NCI-H345 treated with DMSO at 0.1 percent for 48 hours (cell line): Measurements from ENCODE around the gene MAD1L1.

Experiments
- DNase-seq: peaks from one replicate; lab custom pipeline; 2025; ENCODE audit not compliant: unreplicated experiment; lab: John Stamatoyannopoulos, UW

Gene MAD1L1

DNA sequence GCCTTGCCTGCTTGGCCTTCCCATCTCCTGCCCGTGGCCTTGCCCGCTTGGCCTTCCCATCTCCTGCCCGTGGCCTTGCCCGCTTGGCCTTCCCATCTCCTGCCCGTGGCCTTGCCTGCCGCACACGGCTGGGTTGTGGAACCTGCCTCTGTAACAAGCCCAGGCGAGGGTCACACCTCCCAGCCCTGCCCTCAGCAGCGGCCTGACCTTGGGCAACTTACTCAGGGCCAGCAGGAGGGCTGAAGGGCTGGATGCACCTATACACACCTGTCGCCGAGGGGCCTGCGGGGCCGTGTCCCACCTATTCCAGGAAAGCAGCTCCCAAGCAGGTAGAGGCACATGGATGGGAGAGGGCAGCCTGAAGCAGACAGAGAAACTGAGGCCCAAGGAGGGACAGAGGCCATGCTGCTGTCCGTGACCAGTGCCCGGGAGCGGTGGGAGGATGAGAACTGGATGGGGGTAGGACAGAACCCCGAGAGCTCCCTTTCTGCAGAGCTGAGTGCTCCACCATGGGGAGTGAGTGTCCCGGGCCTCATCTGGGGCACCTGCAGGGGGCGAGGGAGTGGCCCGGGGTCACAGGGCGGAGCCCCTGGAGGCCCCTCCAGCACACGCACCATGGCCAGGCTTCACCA lies 285.0 kb downstream of the MAD1L1 start:
- no peak for DNase-seq

- no peak for DNase-seq
These were observed 285.8 kb downstream of the MAD1L1 start for GRCh38 chr7:1946773-1947450.

GRCh38 chr7:1946025-1946772 lies 286.5 kb downstream of the MAD1L1 start:
- DNase-seq, result no peak

GRCh38 chr7:1945558-1945957 lies 287.2 kb downstream of the MAD1L1 start:
- no peak for DNase-seq

DNA sequence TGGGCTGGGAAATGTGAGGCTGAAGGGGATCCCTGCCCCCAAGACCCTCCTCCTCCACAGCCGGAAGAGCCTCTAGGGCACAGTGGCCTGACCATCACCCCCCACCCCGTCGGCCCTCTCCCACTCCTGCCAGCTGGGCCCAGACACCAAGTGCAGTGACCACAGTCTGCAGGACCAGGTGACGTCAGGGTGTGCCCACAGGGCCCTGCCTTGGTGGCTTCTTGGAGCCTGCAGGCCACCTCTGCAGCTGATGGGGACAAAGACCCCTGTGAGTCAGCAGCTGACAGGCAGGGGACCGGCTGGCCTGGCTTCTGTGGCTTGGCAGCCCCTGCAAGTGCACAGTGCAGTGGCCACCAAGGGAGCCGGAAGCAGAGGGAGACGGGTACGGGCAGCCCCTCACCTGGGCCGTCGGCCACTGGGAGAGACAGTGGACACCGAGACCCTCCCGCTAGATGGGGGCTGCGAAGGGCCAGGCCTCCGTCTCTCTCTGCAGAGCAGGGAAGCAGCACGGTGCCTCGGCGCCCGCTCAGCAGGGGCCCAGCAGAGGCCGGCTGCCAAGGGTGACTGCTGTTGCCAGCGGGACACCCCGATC lies 288.0 kb downstream of the MAD1L1 start:
- DNase-seq, result no peak

DNA sequence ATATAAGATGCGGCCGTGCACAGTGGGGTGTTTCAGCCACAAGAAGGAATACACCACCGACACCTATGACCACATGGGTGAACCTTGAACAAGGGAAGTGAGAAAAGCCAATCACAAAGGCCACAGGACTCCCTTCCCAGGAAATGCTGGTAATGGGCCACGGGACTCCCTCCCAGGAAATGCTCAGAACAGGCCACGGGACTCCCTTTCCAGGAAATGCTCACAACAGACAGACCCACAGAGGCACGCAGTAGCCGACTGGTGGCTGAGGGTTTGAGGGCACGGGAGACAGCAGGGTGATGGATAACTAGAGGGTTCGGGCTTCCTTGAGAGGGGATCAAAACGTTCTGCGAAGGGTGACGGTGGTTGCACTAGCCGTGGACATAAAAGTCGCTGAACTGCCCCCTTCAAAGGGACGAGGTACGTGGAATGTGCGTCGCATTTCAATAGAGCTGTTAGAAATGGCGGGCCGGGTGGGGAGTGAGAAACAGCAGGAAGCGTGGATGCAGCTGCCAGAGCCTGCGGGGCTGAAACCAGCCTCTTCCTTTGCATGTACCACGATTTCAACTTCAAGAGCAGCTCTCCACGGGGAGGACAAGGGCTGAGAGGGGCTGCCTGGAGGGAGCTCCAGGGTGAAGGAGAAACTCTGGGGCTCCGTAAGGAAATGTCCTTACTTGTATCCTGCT lies 288.7 kb downstream of the MAD1L1 start:
- DNase-seq, result peak; percentile 22

DNA sequence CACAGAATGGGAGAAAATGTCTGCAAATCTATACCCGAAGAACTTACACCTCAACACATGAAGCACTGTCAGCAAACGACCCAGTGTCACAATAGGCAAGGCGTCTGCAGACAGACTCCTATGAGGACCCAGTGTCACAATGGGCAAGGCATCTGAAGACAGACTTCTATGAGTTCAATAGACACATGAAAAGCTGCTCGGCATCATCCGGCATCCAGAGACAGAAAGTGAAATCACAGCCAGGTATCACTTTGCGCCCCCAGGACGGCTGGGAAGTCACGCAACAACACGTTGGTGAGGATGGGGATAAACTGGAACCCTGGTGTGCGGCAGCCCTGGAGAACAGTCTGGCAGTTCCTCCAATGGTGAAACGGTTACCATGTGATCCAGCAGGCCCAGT lies 289.4 kb downstream of the MAD1L1 start:
- no peak for DNase-seq

GRCh38 chr7:1942941-1943289 lies 289.8 kb downstream of the MAD1L1 start:
- no peak for DNase-seq

GRCh38 chr7:1942243-1942940 lies 290.4 kb downstream of the MAD1L1 start:
- DNase-seq, result no peak

DNA sequence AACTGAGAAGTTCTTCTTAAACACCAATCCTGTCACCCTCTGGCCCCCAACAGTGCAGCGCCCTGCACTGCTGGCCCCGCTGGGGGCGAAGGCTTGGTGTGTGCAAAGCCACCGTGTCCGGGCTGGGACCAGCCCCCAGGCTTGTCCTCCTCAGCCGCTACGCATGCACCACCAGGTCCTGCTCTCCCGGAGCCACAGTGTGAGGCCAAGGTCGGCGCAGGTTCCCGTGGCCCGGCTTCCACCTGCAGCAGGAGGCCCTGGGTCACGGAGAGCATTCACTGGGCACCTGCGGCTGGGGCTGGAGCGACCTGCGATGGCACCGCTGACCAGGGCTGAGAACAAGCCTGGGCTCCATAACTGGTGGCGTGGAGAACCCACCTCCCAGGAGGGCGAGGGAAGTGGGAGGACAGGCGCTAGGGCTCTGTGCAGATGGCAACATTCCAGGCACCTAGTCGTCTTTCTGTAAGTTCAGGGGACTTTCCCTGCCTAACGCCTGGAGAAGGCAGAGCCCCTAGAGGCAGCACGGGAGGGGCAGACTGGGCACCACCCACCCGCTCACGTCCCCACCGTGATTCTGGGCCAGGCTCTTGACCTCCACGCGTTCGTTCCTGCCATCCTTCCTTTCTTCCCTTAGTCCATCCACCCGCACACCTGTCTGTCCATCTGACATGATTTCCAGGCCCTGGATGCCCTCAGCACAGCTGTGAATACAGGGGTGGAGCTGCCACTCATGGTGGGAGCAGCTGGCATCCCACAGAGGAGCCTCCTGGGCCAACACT lies 291.1 kb downstream of the MAD1L1 start:
- DNase-seq, result no peak

GRCh38 chr7:1940863-1941262 lies 291.9 kb downstream of the MAD1L1 start:
- DNase-seq, result no peak

- DNase-seq, result no peak
These were observed 292.4 kb downstream of the MAD1L1 start for GRCh38 chr7:1940402-1940786.

DNA sequence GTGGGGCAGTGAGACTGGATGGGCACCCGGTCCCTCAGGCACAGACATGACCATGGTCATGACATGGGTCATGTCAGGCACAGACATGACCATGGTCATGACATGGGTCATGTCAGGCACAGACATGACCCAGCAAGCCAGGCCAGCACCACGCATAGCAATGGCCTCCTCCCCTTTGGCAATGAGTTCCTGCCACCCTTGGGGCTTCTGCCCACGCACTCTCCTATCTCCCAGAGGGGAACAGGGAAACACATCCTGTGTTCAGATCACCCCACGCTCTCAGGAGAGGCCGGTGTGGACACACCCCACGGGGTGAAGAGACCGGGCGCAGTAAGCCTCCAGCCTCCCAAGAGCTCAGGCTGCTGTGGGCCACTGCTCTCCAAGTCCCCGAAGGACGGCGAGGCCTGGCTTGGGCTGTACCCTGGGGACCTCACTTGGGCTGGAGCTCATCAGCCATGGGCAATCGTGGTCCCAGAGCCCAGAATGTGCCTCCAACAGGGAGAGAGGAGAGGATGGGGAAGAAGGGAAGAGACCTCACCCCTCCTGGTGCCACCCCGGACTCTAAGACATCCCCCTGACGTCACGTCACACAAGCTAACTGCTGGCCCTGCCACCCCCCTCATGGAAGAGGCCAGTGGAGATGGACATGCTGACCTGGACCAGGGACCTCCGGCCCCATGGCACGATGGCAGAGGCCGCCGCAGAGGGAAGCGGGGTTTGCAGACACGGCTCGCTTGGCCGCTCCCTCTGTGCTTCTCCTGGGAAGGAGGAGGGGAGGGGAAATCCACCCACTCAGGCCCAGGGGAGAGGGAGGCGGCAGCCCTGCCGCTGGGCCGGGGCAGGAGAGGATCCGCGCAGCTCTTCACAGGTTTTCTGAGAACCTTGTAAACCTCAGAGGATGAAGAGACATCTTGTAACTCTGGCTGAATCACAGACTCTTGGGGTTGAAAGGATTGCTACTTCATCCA lies 293.0 kb downstream of the MAD1L1 start:
- no peak for DNase-seq

- no peak for DNase-seq
These were observed 293.8 kb downstream of the MAD1L1 start for GRCh38 chr7:1938788-1939433.

GRCh38 chr7:1937252-1937605 lies 295.5 kb downstream of the MAD1L1 start:
- no peak for DNase-seq

DNA sequence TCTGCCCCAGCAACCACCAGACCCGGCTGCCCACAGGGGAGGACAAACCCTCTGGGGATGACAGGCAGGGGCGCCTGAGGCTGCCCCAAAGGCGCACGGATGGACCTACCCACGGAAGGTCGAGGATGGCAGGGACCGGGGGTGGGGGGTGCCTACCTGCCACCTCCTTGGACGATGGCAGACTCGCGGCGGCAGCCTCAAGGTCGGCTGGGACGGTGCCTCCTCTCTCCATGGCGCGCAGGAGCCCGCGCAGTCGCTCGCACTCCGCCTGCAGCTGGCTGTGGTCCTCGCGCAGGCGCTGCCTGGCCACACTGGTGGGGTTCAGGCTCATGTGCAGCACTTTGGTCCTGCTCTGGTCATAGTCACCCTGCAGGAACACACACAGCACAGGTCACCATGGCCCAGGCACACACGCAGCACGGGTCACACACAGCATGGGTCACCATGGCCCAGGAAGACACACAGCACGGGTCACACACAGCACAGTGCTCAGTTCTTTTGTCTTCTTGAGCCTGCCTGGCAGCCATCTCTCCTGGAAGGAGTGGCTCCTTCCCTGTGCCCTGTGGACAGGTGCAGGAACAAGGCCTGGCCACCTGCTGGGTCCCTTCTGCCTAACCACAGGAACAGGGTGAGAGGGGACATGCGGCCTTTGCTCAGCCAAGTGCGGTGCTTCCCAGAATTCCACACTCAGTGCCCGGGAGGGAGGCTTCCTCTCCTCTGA lies 296.1 kb downstream of the MAD1L1 start:
- peak; percentile 10 for DNase-seq

DNA sequence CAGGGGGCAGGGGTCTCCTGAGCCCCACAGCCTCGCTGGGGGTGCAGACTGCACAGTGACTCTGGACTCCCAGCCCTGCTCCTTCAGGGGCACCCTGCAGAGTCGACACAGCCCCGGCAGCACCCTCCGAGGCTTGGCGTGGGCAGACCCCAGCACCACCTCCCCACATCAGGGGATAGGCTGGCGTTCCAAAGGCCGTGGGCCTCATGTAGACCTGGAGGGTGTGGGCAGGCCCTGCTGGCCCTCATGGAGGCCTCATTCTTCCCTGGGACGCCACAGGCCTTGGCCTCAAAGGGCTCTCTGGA lies 296.8 kb downstream of the MAD1L1 start:
- no peak for DNase-seq
